ENCODE data around the gene APOL6. TPM values are rescaled to one million over a fixed set of nuclear protein-coding genes. Genes with fewer than 3 reads are reported as not detected.

Gene APOL6
- total and polyA plus RNA-seq, 2 experiments from 2014 or later = 2.7 to 19.6 TPM

DNA sequence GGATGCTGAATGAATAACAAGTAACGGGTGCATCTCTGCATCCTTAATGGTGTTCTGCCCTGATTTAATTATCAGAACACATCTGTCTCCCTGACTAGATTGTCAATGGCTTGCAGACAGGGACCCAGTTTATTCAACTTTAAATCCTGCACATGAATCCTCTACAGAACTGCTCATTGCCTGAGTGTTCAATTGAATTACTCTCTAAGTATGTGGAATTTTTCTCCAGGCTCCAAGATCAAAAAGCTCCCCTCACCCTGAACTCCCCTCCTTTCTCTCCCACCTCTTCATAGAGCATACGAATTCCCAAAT is 42.9 kb upstream of the APOL6 start:
- H2AFZ ChIP-seq = no peak overlapping the region
- 72% methylated on average over 2 of the region's 2 CpGs for WGBS (ENCODE audit: low lambda C conversion rate, missing lambda C conversion rate)
- H3K36me3 ChIP-seq (replicated peaks; ENCODE audit: insufficient read depth, low read depth) = no peaks in the 10 kb centered on the region
- H3K9me2 ChIP-seq (replicated peaks; ENCODE audit: insufficient read depth) = no peaks in the 10 kb centered on the region
- H3K27me3 ChIP-seq = no peaks in the 10 kb centered on the region
- H3K9me3 ChIP-seq (ENCODE audit: low read depth) = no peaks in the 10 kb centered on the region
- H3K4me1 ChIP-seq (ENCODE audit: insufficient read depth) = no peaks in the 10 kb centered on the region
- TF ChIP-seq, protein P1, sequence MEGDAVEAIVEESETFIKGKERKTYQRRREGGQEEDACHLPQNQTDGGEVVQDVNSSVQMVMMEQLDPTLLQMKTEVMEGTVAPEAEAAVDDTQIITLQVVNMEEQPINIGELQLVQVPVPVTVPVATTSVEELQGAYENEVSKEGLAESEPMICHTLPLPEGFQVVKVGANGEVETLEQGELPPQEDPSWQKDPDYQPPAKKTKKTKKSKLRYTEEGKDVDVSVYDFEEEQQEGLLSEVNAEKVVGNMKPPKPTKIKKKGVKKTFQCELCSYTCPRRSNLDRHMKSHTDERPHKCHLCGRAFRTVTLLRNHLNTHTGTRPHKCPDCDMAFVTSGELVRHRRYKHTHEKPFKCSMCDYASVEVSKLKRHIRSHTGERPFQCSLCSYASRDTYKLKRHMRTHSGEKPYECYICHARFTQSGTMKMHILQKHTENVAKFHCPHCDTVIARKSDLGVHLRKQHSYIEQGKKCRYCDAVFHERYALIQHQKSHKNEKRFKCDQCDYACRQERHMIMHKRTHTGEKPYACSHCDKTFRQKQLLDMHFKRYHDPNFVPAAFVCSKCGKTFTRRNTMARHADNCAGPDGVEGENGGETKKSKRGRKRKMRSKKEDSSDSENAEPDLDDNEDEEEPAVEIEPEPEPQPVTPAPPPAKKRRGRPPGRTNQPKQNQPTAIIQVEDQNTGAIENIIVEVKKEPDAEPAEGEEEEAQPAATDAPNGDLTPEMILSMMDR (IDR thresholded peaks at IDR 0.05; ENCODE audit: poor library complexity) = no peak
- TF ChIP-seq EZH2 (IDR thresholded peaks at IDR 0.05; ENCODE audit: borderline replicate concordance) = no peak
- no peak for TF ChIP-seq EZH2phosphoT487 (IDR thresholded peaks at IDR 0.05; ENCODE audit: low read depth, severe bottlenecking, unreplicated experiment)
- no peaks in the 10 kb centered on the region for H4K20me1 ChIP-seq (ENCODE audit: insufficient read depth, poor library complexity, severe bottlenecking)
- DNase-seq (ENCODE audit: low spot score) = no peak
- no peaks in the 10 kb centered on the region for H3K79me2 ChIP-seq
- no peak overlapping the region for H3K27ac ChIP-seq
- no peak overlapping the region for H3K4me2 ChIP-seq
- H3K4me3 ChIP-seq = no peak overlapping the region

DNA sequence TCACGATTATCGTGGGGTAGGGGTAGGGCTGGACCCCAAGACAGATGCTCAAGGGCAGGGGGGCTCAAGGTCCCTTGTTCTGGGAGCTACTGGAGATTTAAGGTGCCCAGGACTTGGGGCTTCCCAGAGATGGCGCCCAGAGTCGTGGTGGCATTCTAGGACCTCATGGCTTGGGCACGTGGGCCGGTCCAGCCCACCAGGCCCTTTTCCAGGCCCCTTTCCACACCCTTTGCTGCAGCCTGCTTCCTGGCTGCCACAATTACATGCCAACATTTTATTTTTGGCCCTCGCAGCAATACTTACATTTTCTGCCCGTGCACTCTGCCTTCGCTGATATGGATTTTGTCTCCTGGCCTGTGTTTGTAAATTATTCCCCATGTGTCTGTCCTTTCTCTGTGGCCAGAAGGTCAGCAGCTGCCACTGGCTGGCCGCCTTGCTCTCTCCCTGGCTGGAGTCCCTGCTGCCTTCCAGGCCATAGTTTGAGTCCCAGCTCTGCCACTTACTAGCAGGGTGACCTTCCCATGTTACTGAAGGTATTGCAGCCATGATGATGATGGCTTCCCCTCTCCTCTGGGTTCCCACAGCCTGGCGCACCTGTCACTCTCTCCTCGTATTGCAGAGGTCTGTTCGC is 42.3 kb upstream of the APOL6 start:
- no peak overlapping the region for H3K27ac ChIP-seq
- TF ChIP-seq, protein P1 (IDR thresholded peaks at IDR 0.05; ENCODE audit: poor library complexity) = no peak
- TF ChIP-seq EZH2phosphoT487 (IDR thresholded peaks at IDR 0.05; ENCODE audit: low read depth, severe bottlenecking, unreplicated experiment) (no peak), EZH2 (IDR thresholded peaks at IDR 0.05; ENCODE audit: borderline replicate concordance) (no peak)

DNA sequence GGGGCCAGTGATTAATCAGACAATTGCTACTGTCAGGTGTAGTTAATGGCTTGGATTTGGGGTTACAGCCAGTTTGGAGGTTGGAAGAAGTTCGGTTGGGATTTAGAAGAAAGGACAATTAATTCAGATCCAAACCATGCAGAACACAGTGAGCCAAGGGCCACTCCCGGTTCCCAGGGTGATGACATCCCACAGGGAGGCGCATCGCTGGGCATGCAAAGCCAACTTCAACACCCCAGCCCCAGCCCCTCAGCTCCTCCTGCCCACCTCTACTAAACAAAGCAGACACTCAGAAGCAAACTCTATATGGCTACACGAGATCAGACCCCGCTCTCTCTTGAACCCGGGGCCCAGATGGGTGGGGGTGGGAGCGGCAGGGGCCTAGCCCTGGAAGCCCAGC is 41.3 kb upstream of the APOL6 start:
- H3K27ac ChIP-seq = no peak overlapping the region
- TF ChIP-seq, protein P1 (IDR thresholded peaks at IDR 0.05; ENCODE audit: poor library complexity) = no peak
- TF ChIP-seq EZH2phosphoT487 (IDR thresholded peaks at IDR 0.05; ENCODE audit: low read depth, severe bottlenecking, unreplicated experiment) = no peak
- no peak for TF ChIP-seq EZH2 (IDR thresholded peaks at IDR 0.05; ENCODE audit: borderline replicate concordance)
- H2AFZ ChIP-seq = no peak overlapping the region
- H3K27me3 ChIP-seq = no peaks in the 10 kb centered on the region
- no peak overlapping the region for H3K4me2 ChIP-seq
- DNase-seq (ENCODE audit: low spot score) = no peak
- no peaks in the 10 kb centered on the region for H3K9me2 ChIP-seq (replicated peaks; ENCODE audit: insufficient read depth)
- no peaks in the 10 kb centered on the region for H3K36me3 ChIP-seq (replicated peaks; ENCODE audit: insufficient read depth, low read depth)
- H3K9me3 ChIP-seq (ENCODE audit: low read depth) = no peaks in the 10 kb centered on the region
- 93% methylated on average over 8 of the region's 8 CpGs for WGBS (ENCODE audit: low lambda C conversion rate, missing lambda C conversion rate)
- no peaks in the 10 kb centered on the region for H4K20me1 ChIP-seq (ENCODE audit: insufficient read depth, poor library complexity, severe bottlenecking)
- no peaks in the 10 kb centered on the region for H3K4me1 ChIP-seq (ENCODE audit: insufficient read depth)
- H3K4me3 ChIP-seq = no peak overlapping the region
- no peaks in the 10 kb centered on the region for H3K79me2 ChIP-seq

More for the DNA sequence above, 42.3 kb upstream of the APOL6 start:
- no peaks in the 10 kb centered on the region for H3K9me3 ChIP-seq (ENCODE audit: low read depth)
- no peak for DNase-seq (ENCODE audit: low spot score)
- H2AFZ ChIP-seq = no peak overlapping the region
- no peaks in the 10 kb centered on the region for H3K9me2 ChIP-seq (replicated peaks; ENCODE audit: insufficient read depth)
- H3K4me2 ChIP-seq = no peak overlapping the region
- H3K79me2 ChIP-seq = no peaks in the 10 kb centered on the region
- H3K4me1 ChIP-seq (ENCODE audit: insufficient read depth) = no peaks in the 10 kb centered on the region
- H3K36me3 ChIP-seq (replicated peaks; ENCODE audit: insufficient read depth, low read depth) = no peaks in the 10 kb centered on the region
- WGBS (ENCODE audit: low lambda C conversion rate, missing lambda C conversion rate) = 91% methylated on average over 13 of the region's 13 CpGs
- H4K20me1 ChIP-seq (ENCODE audit: insufficient read depth, poor library complexity, severe bottlenecking) = no peaks in the 10 kb centered on the region
- H3K4me3 ChIP-seq = no peak overlapping the region
- no peaks in the 10 kb centered on the region for H3K27me3 ChIP-seq
